Endothelial cell (in vitro differentiated cells): ENCODE results near the gene NOL9. TPM values are rescaled to one million over a fixed set of nuclear protein-coding genes. Genes with fewer than 3 reads are reported as not detected.

Experiments used
- DNase-seq: peaks from one replicate; pipeline ENCODE4 v3.0.0; 2021; ENCODE audit warnings: low spot score
- H3K27ac Mint-ChIP-seq: one replicate; pipeline ENCODE4 v1.8.0; 2021; ENCODE audit warnings: mixed read lengths, inconsistent platforms; ENCODE audit not compliant: unreplicated experiment
- H3K27me3 Mint-ChIP-seq: one replicate; pipeline ENCODE4 v1.8.0; 2021; ENCODE audit warnings: mild to moderate bottlenecking, moderate library complexity, mixed read lengths, inconsistent platforms; ENCODE audit not compliant: unreplicated experiment
- H3K36me3 Mint-ChIP-seq: one replicate; pipeline ENCODE4 v1.8.0; 2021; ENCODE audit warnings: mild to moderate bottlenecking, low read depth, mixed read lengths, inconsistent platforms; ENCODE audit not compliant: unreplicated experiment
- H3K4me1 Mint-ChIP-seq: one replicate; pipeline ENCODE4 v1.8.0; 2021; ENCODE audit warnings: mild to moderate bottlenecking, mixed read lengths, inconsistent platforms; ENCODE audit not compliant: unreplicated experiment
- H3K4me3 Mint-ChIP-seq: one replicate; pipeline ENCODE4 v1.8.0; 2021; ENCODE audit warnings: mild to moderate bottlenecking, mixed read lengths, inconsistent platforms; ENCODE audit not compliant: unreplicated experiment
- H3K9me3 Mint-ChIP-seq: one replicate; pipeline ENCODE4 v1.8.0; 2021; ENCODE audit warnings: mixed read lengths, inconsistent platforms; ENCODE audit not compliant: unreplicated experiment
- total RNA-seq: library from RNA; stranded (reverse); fragmentation: NEBNext Ultra II Directional; extraction: Animal tissue kit (Norgen Biotek cat#: 25700); gene quantifications from one replicate; pipeline ENCODE4 v1.2.1, GENCODE V29; 2021; ENCODE audit not compliant: unreplicated experiment
- TF ChIP-seq, protein P1 (sequence below): fragments of 200-600 bp; sonication (generic); IDR thresholded peaks from one replicate; pipeline ENCODE4 v1.5.0; 2021; ENCODE audit warnings: antibody characterized with exemption; ENCODE audit not compliant: unreplicated experiment

Gene NOL9
- total RNA-seq, 1 donor from 2014 or later: 26.9 TPM

DNA sequence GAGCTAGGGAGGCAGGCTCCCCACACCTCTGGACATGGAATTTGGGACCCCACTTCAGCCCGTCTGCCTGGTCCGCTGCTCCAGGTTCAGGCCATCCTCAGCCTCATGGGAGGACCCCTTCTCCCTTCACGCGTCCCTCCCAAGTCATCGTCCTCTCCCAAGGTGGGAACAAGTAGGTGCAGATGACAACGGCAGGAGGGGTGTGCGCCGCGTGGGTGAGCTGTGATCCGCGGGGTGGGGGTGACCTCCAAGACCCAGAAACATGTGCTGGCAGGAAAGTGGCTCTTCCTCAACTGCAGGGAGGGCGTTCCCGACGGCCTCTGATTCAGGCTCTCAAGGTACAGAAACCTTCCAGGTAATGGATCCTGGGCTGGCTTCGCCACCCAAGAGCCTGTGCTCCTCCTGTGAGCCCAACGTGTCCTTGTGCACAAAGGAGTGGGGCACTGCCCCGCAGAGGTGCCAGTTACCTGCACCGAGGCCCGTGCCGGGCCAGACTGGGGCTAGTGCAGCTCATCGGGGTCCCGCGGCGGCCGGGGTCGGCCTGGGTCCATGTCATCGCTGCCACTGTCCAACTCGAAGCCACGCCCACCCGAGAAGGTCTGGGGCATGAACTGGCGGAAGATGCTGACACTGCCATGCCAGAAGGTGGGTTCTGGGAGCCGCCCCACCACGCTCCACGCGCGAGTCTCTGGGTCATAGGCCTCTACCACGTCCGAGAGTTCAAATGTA is 38.7 kb upstream of the NOL9 start:
- Mint-ChIP-seq H3K27ac (no peak overlapping the region), H3K4me3 (no peak overlapping the region), H3K9me3 (no peaks in the 10 kb centered on the region), H3K36me3 (peaks cover 6% of the 10 kb centered on the region), H3K4me1 (no peaks in the 10 kb centered on the region), H3K27me3 (peaks cover 8% of the 10 kb centered on the region)
- TF ChIP-seq, protein P1, sequence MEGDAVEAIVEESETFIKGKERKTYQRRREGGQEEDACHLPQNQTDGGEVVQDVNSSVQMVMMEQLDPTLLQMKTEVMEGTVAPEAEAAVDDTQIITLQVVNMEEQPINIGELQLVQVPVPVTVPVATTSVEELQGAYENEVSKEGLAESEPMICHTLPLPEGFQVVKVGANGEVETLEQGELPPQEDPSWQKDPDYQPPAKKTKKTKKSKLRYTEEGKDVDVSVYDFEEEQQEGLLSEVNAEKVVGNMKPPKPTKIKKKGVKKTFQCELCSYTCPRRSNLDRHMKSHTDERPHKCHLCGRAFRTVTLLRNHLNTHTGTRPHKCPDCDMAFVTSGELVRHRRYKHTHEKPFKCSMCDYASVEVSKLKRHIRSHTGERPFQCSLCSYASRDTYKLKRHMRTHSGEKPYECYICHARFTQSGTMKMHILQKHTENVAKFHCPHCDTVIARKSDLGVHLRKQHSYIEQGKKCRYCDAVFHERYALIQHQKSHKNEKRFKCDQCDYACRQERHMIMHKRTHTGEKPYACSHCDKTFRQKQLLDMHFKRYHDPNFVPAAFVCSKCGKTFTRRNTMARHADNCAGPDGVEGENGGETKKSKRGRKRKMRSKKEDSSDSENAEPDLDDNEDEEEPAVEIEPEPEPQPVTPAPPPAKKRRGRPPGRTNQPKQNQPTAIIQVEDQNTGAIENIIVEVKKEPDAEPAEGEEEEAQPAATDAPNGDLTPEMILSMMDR: no peak
- DNase-seq: no peak

DNA sequence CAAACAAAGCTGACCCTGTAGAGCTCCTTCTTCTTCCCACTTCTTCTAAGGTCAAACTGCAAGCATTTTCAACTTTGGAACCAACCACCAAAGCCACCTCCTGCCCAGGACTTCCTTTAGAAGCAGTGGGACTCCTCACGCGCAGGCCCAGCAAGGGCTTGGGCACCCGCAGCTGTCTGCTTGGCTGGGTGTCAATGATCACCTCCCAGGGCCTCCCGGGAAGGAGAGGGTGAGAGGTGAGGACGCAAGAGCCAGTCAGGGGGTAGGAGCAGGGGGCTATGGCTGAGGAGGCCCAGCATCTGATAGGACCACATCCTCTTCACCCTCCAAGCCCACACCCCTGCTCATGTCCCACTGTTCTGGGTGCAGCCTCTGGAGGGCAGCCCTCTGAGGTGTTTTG is 38.1 kb upstream of the NOL9 start:
- H3K27ac Mint-ChIP-seq: no peak overlapping the region
- peaks cover 8% of the 10 kb centered on the region for H3K27me3 Mint-ChIP-seq
- TF ChIP-seq, protein P1: no peak
- peaks cover 6% of the 10 kb centered on the region for H3K36me3 Mint-ChIP-seq
- H3K4me3 Mint-ChIP-seq: no peak overlapping the region
- DNase-seq: no peak
- no peaks in the 10 kb centered on the region for H3K4me1 Mint-ChIP-seq
- H3K9me3 Mint-ChIP-seq: no peaks in the 10 kb centered on the region

DNA sequence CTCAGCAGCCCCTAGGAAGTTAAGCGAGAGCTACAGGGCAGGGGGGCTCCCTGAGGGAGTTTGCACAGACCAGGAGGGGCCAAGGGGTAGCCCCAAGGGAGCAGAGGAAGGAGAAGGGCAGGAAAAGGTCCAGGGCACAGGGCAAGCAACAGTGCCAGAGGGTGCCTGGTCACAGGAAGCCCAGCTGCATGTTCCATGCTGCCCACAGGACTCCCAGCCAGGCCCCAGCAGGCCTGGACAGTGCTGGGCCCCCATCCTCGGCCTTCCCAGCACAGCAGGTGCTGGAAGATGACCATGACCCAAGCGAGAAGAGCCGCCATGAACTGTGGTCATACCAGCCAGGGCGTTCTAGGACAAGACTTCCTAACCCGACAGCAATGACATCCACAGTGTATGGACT is 37.3 kb upstream of the NOL9 start:
- TF ChIP-seq, protein P1: no peak
- Mint-ChIP-seq H3K36me3 (peaks cover 6% of the 10 kb centered on the region), H3K27me3 (peaks cover 8% of the 10 kb centered on the region), H3K27ac (no peak overlapping the region), H3K4me3 (no peak overlapping the region), H3K9me3 (no peaks in the 10 kb centered on the region), H3K4me1 (no peaks in the 10 kb centered on the region)
- no peak for DNase-seq

DNA sequence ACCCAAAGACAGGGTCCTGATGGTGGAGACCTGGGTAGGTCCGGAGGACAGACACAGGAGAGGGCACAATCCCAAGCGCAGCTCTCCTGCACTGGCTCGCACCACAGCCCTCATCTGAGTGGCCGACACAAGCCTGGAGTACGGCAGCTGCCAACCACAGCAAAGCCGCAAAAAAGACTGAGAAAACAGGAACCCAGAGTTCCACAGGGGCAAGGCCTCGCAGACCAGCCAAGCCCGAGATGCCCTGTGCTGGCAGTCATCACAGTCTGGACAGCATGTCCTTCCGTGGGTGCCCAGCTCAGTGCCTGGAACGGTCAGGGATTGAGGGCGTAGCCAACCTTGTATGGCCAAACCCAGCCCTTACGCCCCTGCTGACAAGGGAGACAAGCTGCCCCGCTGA is 36.9 kb upstream of the NOL9 start:
- TF ChIP-seq, protein P1: no peak

DNA sequence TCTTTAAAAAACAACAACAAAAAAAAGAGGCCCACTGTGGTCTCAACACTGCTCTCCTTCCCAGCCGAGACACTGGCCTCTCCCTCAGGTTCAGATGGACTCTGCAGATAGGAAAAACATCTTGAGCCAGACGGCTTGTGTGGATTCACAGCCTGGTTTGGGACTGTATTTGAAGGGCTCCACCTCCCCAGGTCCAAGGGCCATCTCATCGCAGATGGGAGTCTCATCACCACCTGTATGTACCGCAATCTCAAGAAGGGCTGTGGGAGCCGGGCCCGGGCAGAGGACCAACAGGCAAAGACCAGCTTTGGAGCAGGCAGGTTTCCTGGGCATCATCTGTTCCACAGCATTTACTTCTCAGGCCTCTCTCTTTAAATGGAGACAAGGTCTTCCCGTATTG is 35.7 kb upstream of the NOL9 start:
- DNase-seq: no peak
- Mint-ChIP-seq H3K4me1 (no peaks in the 10 kb centered on the region), H3K36me3 (peaks cover under 1% of the 10 kb centered on the region), H3K27ac (no peak overlapping the region), H3K9me3 (no peaks in the 10 kb centered on the region), H3K27me3 (peaks cover 8% of the 10 kb centered on the region), H3K4me3 (no peak overlapping the region)
- TF ChIP-seq, protein P1: no peak

More for the DNA sequence above, 36.9 kb upstream of the NOL9 start:
- peaks cover 3% of the 10 kb centered on the region for H3K36me3 Mint-ChIP-seq
- no peak overlapping the region for H3K4me3 Mint-ChIP-seq
- no peaks in the 10 kb centered on the region for H3K4me1 Mint-ChIP-seq
- H3K27ac Mint-ChIP-seq: no peak overlapping the region
- DNase-seq: no peak
- no peaks in the 10 kb centered on the region for H3K9me3 Mint-ChIP-seq
- H3K27me3 Mint-ChIP-seq: peaks cover 8% of the 10 kb centered on the region
